HTR-8/SVneo (cell line): ENCODE results near the gene TNFRSF25.

Experiments used
- DNase-seq: peaks from one replicate; pipeline ENCODE4 v3.0.0; 2011; ENCODE audit warnings: low spot score, mixed read lengths; ENCODE audit not compliant: insufficient read length
- FAIRE-seq: peaks from 2 replicates; lab custom pipeline; 2011; peaks lifted over from hg19 to GRCh38; lab: Jason Lieb, UNC

The TNFRSF25 gene

GRCh38 chr1:6466023-6466422 lies at the start of gene TNFRSF25:
Gene TNFRSF25, minus strand, starts transcription at chr1:6466173. Its CDS starts 66 bp downstream, at chr1:6466107.
- FAIRE-seq = no peak
- DNase-seq = no peak

GRCh38 chr1:6515771-6516170 lies 49.8 kb upstream of the TNFRSF25 start:
- no peak for FAIRE-seq
- peak; percentile 32 for DNase-seq

GRCh38 chr1:6513320-6513801 lies 47.4 kb upstream of the TNFRSF25 start:
- FAIRE-seq (no peak), DNase-seq (no peak)

- no peak for FAIRE-seq
- DNase-seq = no peak
Measured at GRCh38 chr1:6512908-6513280, 46.9 kb upstream of the TNFRSF25 start.

- FAIRE-seq = no peak
- no peak for DNase-seq
Measured at GRCh38 chr1:6512245-6512907, 46.4 kb upstream of the TNFRSF25 start.

GRCh38 chr1:6511561-6512244 lies 45.7 kb upstream of the TNFRSF25 start:
- FAIRE-seq (peak; percentile 28), DNase-seq (no peak)

- DNase-seq (no peak), FAIRE-seq (no peak)
Measured at GRCh38 chr1:6511056-6511455, 45.1 kb upstream of the TNFRSF25 start.

- FAIRE-seq = no peak
- DNase-seq = no peak
Measured at GRCh38 chr1:6510493-6510892, 44.5 kb upstream of the TNFRSF25 start.

- FAIRE-seq = no peak
- no peak for DNase-seq
Measured at GRCh38 chr1:6509919-6510291, 43.9 kb upstream of the TNFRSF25 start.

- DNase-seq = no peak
- FAIRE-seq = no peak
Measured at GRCh38 chr1:6509220-6509918, 43.4 kb upstream of the TNFRSF25 start.

- FAIRE-seq (no peak), DNase-seq (no peak)
Measured at GRCh38 chr1:6508816-6509189, 42.8 kb upstream of the TNFRSF25 start.

GRCh38 chr1:6508154-6508815 lies 42.3 kb upstream of the TNFRSF25 start:
- no peak for FAIRE-seq
- no peak for DNase-seq

- DNase-seq = no peak
- no peak for FAIRE-seq
Measured at GRCh38 chr1:6507461-6507911, 41.5 kb upstream of the TNFRSF25 start.

GRCh38 chr1:6507037-6507428 lies 41.1 kb upstream of the TNFRSF25 start:
- no peak for FAIRE-seq
- no peak for DNase-seq

- DNase-seq (no peak), FAIRE-seq (no peak)
Measured at GRCh38 chr1:6506210-6507036, 40.5 kb upstream of the TNFRSF25 start.

- DNase-seq (no peak), FAIRE-seq (no peak)
Measured at GRCh38 chr1:6505367-6506209, 39.6 kb upstream of the TNFRSF25 start.

GRCh38 chr1:6504887-6505286 lies 38.9 kb upstream of the TNFRSF25 start:
- DNase-seq (no peak), FAIRE-seq (no peak)

GRCh38 chr1:6503884-6504602 lies 38.1 kb upstream of the TNFRSF25 start:
- no peak for DNase-seq
- no peak for FAIRE-seq
